ENCODE measurements around the gene CRKL. TPM values are rescaled to one million over a fixed set of nuclear protein-coding genes. Genes with fewer than 3 reads are reported as not detected.

The CRKL gene
- total RNA-seq, 1 experiment from 2014 or later, result 87.7 TPM

DNA sequence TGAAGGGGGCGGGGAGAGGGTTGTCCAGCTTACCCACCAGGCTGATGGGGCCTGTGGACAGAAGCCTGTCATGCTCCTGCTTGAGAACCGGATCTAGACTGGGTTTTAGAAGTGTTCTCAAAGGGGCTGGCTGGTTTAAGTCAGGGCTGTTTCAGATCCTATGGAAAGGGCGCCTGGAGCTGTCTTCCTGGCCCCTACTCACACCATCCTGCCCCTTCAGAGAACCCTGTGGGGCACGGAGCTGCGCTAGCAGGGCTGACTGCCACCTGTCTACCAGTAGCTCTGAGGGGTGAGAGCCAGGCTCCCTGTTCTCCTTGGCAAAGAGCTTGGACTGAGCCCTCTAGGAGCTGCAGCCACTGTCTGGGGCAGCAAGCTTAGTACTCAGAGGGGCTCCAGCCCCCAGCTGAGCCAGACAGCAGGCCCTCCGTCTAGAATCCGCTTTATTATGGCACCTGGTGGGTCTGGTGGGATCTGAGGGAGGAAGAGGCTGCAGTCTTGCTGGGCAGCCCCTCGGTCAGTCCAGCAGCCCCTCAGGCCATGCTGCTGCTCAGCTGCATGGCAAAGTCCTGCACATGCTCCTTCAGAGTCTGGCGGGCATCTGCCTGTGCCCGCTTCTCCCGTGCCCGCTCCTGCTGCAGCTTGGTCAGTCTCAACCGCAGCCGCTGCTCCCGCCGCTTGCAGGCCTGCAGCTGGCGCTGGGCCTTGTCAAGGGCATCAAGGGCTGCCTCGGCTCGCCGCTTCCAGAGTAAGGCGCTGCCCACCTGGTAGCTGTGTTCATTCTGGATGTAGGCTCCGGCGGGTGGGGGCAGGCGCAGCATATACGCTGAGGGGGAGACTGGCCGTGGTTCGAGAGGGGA is 82.4 kb downstream of the CRKL start:
- ChIA-PET POLR2A (interaction anchor here (0.7 kb wide), 1 partner anchor 103 kb away, joined by 4 read pairs; no protein-coding TSS in a partner anchor), CTCF (interaction anchor here (0.5 to 1.4 kb wide), 2 partner anchors 114 to 494 kb away, joined by 3 read pairs; no protein-coding TSS in a partner anchor), RAD21 (ENCODE audit: low non-redundant PET in 1 of 2, low total read pairs in 2 of 2, uncharacterized antibody in 2 of 2, unreplicated experiment in 2 of 2) (interaction anchor here in 1 of 2 experiments (0.6 kb wide), 1 partner anchor 13 kb away, joined by 3 read pairs; no protein-coding TSS in a partner anchor)
- H3K9me2 ChIP-seq (ENCODE audit: insufficient read depth), result no peaks in the 10 kb centered on the region
- H2AFZ ChIP-seq (ENCODE audit: low read depth, low read length, poor library complexity, severe bottlenecking), result no peak overlapping the region
- 0 out of 2 replicates have a peak overlapping the region, but pooled peaks have one; percentile 95 for H3K9ac ChIP-seq (ENCODE audit: low read length)
- no peak overlapping the region for H3K4me3 ChIP-seq (replicated peaks in 1 of 2; ENCODE audit: low read depth in 1 of 2, low read length in 2 of 2)
- peaks cover 3 to 11% of the 10 kb centered on the region in 2 experiments; a peak in 3 of 4 replicates for H3K36me3 ChIP-seq (ENCODE audit: control insufficient read depth in 1 of 2, insufficient read depth in 2 of 2, low read length in 2 of 2)
- ATAC-seq (no peak), DNase-seq (ENCODE audit: low read depth, low spot score) (no peak)
- H3K79me2 ChIP-seq (ENCODE audit: insufficient read depth, low read length), result peaks cover 38% of the 10 kb centered on the region
- H3K9me3 ChIP-seq (ENCODE audit: control insufficient read depth in 1 of 2, insufficient read depth in 1 of 2, low read depth in 1 of 2, low read length in 2 of 2), result no peaks in the 10 kb centered on the region
- no peaks in the 10 kb centered on the region for H4K20me1 ChIP-seq (ENCODE audit: insufficient read depth)
- TF ChIP-seq POLR2AphosphoS5 (IDR thresholded peaks at IDR 0.05; ENCODE audit: low read depth, low read length) (no peak; the same call in 1 of the 2 replicates), JUND (IDR thresholded peaks at IDR 0.05) (no peak)
- TF ChIP-seq, protein P1, sequence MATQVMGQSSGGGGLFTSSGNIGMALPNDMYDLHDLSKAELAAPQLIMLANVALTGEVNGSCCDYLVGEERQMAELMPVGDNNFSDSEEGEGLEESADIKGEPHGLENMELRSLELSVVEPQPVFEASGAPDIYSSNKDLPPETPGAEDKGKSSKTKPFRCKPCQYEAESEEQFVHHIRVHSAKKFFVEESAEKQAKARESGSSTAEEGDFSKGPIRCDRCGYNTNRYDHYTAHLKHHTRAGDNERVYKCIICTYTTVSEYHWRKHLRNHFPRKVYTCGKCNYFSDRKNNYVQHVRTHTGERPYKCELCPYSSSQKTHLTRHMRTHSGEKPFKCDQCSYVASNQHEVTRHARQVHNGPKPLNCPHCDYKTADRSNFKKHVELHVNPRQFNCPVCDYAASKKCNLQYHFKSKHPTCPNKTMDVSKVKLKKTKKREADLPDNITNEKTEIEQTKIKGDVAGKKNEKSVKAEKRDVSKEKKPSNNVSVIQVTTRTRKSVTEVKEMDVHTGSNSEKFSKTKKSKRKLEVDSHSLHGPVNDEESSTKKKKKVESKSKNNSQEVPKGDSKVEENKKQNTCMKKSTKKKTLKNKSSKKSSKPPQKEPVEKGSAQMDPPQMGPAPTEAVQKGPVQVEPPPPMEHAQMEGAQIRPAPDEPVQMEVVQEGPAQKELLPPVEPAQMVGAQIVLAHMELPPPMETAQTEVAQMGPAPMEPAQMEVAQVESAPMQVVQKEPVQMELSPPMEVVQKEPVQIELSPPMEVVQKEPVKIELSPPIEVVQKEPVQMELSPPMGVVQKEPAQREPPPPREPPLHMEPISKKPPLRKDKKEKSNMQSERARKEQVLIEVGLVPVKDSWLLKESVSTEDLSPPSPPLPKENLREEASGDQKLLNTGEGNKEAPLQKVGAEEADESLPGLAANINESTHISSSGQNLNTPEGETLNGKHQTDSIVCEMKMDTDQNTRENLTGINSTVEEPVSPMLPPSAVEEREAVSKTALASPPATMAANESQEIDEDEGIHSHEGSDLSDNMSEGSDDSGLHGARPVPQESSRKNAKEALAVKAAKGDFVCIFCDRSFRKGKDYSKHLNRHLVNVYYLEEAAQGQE (IDR thresholded peaks at IDR 0.05; ENCODE audit: low read depth), result no peak
- TF ChIP-seq, protein P2, sequence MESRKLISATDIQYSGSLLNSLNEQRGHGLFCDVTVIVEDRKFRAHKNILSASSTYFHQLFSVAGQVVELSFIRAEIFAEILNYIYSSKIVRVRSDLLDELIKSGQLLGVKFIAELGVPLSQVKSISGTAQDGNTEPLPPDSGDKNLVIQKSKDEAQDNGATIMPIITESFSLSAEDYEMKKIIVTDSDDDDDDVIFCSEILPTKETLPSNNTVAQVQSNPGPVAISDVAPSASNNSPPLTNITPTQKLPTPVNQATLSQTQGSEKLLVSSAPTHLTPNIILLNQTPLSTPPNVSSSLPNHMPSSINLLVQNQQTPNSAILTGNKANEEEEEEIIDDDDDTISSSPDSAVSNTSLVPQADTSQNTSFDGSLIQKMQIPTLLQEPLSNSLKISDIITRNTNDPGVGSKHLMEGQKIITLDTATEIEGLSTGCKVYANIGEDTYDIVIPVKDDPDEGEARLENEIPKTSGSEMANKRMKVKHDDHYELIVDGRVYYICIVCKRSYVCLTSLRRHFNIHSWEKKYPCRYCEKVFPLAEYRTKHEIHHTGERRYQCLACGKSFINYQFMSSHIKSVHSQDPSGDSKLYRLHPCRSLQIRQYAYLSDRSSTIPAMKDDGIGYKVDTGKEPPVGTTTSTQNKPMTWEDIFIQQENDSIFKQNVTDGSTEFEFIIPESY (IDR thresholded peaks at IDR 0.05; ENCODE audit: extremely low read depth, insufficient replicate concordance, low read length), result no peak
- TF ChIP-seq, protein P3, sequence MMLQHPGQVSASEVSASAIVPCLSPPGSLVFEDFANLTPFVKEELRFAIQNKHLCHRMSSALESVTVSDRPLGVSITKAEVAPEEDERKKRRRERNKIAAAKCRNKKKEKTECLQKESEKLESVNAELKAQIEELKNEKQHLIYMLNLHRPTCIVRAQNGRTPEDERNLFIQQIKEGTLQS (IDR thresholded peaks at IDR 0.05), result no peak
- peak overlapping the region; percentile 97; the same call in 1 of the 2 replicates for H3K27ac ChIP-seq (ENCODE audit: low read depth, low read length)
- BruUV-seq (replicated peaks), result no TSS peak
- peaks cover 17 to 28% of the 10 kb centered on the region in 2 experiments for H3K4me1 ChIP-seq (ENCODE audit: control insufficient read depth in 1 of 2, insufficient read depth in 2 of 2, low read length in 2 of 2)
- intact Hi-C loops (cut with micrococcal nuclease), result no loop called here
- peak overlapping the region; percentile 86; the same call in 1 of the 2 replicates for H3K4me2 ChIP-seq (ENCODE audit: low read length)
- H3K27me3 ChIP-seq (ENCODE audit: insufficient read depth, low read length), result no peaks in the 10 kb centered on the region

All from HCT116 (cell line).